Measurements from ENCODE around the gene EHD1.

The EHD1 gene

GRCh38 chr11:64805481-64805880 is 72.9 kb downstream of the EHD1 start:
- Histone ChIP-seq H3F3A (ENCODE audit: low read depth) (no peaks in the 10 kb centered on the region), H3K9ac (ENCODE audit: low read depth, low read length, poor library complexity, severe bottlenecking) (no peak overlapping the region), H4K20me1 (ENCODE audit: insufficient read depth, low read length, poor library complexity, severe bottlenecking) (peaks cover 8% of the 10 kb centered on the region), H3K9me2 (replicated peaks; ENCODE audit: low read depth, low read length) (no peaks in the 10 kb centered on the region), H3K4me2 (ENCODE audit: low read depth, low read length, poor library complexity, severe bottlenecking) (no peak overlapping the region), H3K27me3 (ENCODE audit: insufficient read depth, low read length, poor library complexity, severe bottlenecking) (no peaks in the 10 kb centered on the region), H3K36me3 (ENCODE audit: insufficient read depth, low read length) (no peaks in the 10 kb centered on the region), H3K4me3 (ENCODE audit: low read length, poor library complexity, severe bottlenecking) (no peak overlapping the region), H3K9me3 (ENCODE audit: insufficient read depth, low read depth, low read length) (no peaks in the 10 kb centered on the region), H3K4me1 (ENCODE audit: insufficient read depth, low read length, poor library complexity, severe bottlenecking) (peaks cover 26% of the 10 kb centered on the region), H3K79me2 (ENCODE audit: insufficient read depth, low read length) (peaks cover 8% of the 10 kb centered on the region), H2AFZ (ENCODE audit: low read length) (no peak overlapping the region)
- no peak for TF ChIP-seq CTCF (conservative IDR thresholded peaks at IDR 0.05; ENCODE audit: low read length)
- no peak for TF ChIP-seq EZH2phosphoT487 (IDR thresholded peaks at IDR 0.05; ENCODE audit: borderline replicate concordance)

GRCh38 chr11:64804346-64805210 is 73.8 kb downstream of the EHD1 start:
- peaks cover 5% of the 10 kb centered on the region for H3K79me2 ChIP-seq (ENCODE audit: insufficient read depth, low read length)
- H3K4me2 ChIP-seq (ENCODE audit: low read depth, low read length, poor library complexity, severe bottlenecking) = peak overlapping the region; percentile 99
- no peak overlapping the region for H2AFZ ChIP-seq (ENCODE audit: low read length)
- H3K9me2 ChIP-seq (replicated peaks; ENCODE audit: low read depth, low read length) = no peaks in the 10 kb centered on the region
- no peaks in the 10 kb centered on the region for H3K27me3 ChIP-seq (ENCODE audit: insufficient read depth, low read length, poor library complexity, severe bottlenecking)
- no peak overlapping the region for H3K4me3 ChIP-seq (ENCODE audit: low read length, poor library complexity, severe bottlenecking)
- H3F3A ChIP-seq (ENCODE audit: low read depth) = no peaks in the 10 kb centered on the region
- H3K9ac ChIP-seq (ENCODE audit: low read depth, low read length, poor library complexity, severe bottlenecking) = no peak overlapping the region
- TF ChIP-seq EZH2phosphoT487 (IDR thresholded peaks at IDR 0.05; ENCODE audit: borderline replicate concordance) (no peak), CTCF (conservative IDR thresholded peaks at IDR 0.05; ENCODE audit: low read length) (peak; percentile 19; the same call in 1 of the 2 replicates)
- H4K20me1 ChIP-seq (ENCODE audit: insufficient read depth, low read length, poor library complexity, severe bottlenecking) = peaks cover 6% of the 10 kb centered on the region
- H3K4me1 ChIP-seq (ENCODE audit: insufficient read depth, low read length, poor library complexity, severe bottlenecking) = peaks cover 30% of the 10 kb centered on the region
- H3K36me3 ChIP-seq (ENCODE audit: insufficient read depth, low read length) = no peaks in the 10 kb centered on the region
- no peaks in the 10 kb centered on the region for H3K9me3 ChIP-seq (ENCODE audit: insufficient read depth, low read depth, low read length)

DNA sequence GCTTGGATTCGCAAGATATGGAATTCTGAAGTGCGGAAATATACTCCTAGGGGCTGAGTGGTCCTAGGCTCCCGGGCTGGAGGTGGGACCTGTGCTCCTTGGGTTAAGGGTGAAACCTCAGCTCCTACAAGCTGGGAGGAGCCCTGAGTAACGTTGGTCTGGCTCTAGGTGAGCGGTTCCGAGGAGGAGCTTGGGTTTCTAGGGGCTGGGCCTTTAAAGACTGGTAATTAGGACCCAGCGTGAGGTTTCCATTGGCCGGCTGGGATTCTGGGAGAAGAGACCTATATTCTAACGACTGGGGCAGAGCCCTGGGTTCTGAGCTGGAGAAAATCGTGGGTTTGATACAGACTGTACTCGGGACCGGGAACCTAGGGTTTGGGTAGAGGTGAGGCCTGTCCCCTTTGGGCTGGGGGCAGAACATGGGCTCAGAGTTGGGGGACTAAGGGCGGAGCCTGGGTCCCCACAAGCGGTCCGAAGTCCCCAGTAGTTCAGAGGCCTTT is 74.5 kb downstream of the EHD1 start:
- peak overlapping the region; percentile 81 for H3K9ac ChIP-seq (ENCODE audit: low read depth, low read length, poor library complexity, severe bottlenecking)
- no peak for TF ChIP-seq EZH2phosphoT487 (IDR thresholded peaks at IDR 0.05; ENCODE audit: borderline replicate concordance)
- TF ChIP-seq CTCF (conservative IDR thresholded peaks at IDR 0.05; ENCODE audit: low read length) = no peak
- H4K20me1 ChIP-seq (ENCODE audit: insufficient read depth, low read length, poor library complexity, severe bottlenecking) = no peaks in the 10 kb centered on the region
- no peaks in the 10 kb centered on the region for H3K36me3 ChIP-seq (ENCODE audit: insufficient read depth, low read length)
- H3K79me2 ChIP-seq (ENCODE audit: insufficient read depth, low read length) = no peaks in the 10 kb centered on the region; the same call in 1 of the 2 replicates
- H3K4me3 ChIP-seq (ENCODE audit: low read length, poor library complexity, severe bottlenecking) = peak overlapping the region; percentile 85
- peak overlapping the region; percentile 72 for H2AFZ ChIP-seq (ENCODE audit: low read length)
- no peaks in the 10 kb centered on the region for H3K9me2 ChIP-seq (replicated peaks; ENCODE audit: low read depth, low read length)
- peaks cover 31% of the 10 kb centered on the region for H3K4me1 ChIP-seq (ENCODE audit: insufficient read depth, low read length, poor library complexity, severe bottlenecking)
- no peaks in the 10 kb centered on the region for H3K27me3 ChIP-seq (ENCODE audit: insufficient read depth, low read length, poor library complexity, severe bottlenecking)
- H3F3A ChIP-seq (ENCODE audit: low read depth) = no peaks in the 10 kb centered on the region
- peak overlapping the region; percentile 99 for H3K4me2 ChIP-seq (ENCODE audit: low read depth, low read length, poor library complexity, severe bottlenecking)
- H3K9me3 ChIP-seq (ENCODE audit: insufficient read depth, low read depth, low read length) = no peaks in the 10 kb centered on the region
